ENCODE results near the gene TECTA.

The TECTA gene

GRCh38 chr11:121059605-121060004 lies 41.4 kb upstream of the TECTA start:
- no peak for DNase-seq (ENCODE audit: extremely low read depth, low read depth)
- TF ChIP-seq, protein P1, sequence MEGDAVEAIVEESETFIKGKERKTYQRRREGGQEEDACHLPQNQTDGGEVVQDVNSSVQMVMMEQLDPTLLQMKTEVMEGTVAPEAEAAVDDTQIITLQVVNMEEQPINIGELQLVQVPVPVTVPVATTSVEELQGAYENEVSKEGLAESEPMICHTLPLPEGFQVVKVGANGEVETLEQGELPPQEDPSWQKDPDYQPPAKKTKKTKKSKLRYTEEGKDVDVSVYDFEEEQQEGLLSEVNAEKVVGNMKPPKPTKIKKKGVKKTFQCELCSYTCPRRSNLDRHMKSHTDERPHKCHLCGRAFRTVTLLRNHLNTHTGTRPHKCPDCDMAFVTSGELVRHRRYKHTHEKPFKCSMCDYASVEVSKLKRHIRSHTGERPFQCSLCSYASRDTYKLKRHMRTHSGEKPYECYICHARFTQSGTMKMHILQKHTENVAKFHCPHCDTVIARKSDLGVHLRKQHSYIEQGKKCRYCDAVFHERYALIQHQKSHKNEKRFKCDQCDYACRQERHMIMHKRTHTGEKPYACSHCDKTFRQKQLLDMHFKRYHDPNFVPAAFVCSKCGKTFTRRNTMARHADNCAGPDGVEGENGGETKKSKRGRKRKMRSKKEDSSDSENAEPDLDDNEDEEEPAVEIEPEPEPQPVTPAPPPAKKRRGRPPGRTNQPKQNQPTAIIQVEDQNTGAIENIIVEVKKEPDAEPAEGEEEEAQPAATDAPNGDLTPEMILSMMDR (IDR thresholded peaks at IDR 0.05; ENCODE audit: low read depth, low read length): no peak

DNA sequence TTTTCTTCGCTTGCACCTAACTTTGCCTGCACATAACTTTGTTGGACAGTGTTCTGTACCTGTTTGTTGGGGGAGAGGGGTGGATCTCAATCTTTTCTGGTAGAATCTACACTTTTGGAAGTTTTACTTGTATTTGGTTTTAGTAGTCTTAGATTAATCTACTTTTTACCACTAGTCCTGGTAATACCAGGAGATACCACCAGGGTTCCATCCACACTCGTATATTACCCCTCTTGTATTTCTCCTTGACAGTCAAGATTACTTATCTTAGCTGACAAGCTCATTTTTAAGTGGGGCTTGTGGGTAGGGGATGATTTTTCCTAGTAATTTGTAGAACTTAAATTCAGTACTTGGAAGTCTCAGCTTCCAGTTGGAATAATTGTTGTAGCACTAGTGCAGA lies 37.3 kb upstream of the TECTA start:
- TF ChIP-seq, protein P1 (IDR thresholded peaks at IDR 0.05; ENCODE audit: low read depth, low read length): peak; percentile 14
- DNase-seq (ENCODE audit: extremely low read depth, low read depth): no peak

GRCh38 chr11:121066623-121067022 lies 34.4 kb upstream of the TECTA start:
- TF ChIP-seq, protein P1 (IDR thresholded peaks at IDR 0.05; ENCODE audit: low read depth, low read length): no peak
- no peak for DNase-seq (ENCODE audit: extremely low read depth, low read depth)

DNA sequence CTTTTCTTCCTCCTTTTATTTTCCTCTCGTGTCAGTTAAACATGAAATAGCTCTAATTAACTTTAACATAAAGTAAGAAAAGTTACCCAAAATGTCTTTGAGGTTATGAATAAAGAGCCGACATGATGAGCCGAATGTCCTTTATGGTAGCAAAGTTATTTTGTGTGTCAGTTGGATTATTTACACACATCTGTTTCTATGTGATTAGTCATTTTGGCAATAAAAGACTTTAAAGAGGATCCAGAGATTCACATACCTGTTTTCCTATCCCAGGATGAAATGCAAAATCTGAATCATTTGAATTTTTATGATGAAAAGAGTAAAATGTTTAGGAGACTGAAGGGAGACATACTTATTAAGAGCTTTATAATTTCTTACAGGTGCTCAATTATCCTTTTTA lies 34.0 kb upstream of the TECTA start:
- no peak for DNase-seq (ENCODE audit: extremely low read depth, low read depth)
- TF ChIP-seq, protein P1 (IDR thresholded peaks at IDR 0.05; ENCODE audit: low read depth, low read length): no peak

DNA sequence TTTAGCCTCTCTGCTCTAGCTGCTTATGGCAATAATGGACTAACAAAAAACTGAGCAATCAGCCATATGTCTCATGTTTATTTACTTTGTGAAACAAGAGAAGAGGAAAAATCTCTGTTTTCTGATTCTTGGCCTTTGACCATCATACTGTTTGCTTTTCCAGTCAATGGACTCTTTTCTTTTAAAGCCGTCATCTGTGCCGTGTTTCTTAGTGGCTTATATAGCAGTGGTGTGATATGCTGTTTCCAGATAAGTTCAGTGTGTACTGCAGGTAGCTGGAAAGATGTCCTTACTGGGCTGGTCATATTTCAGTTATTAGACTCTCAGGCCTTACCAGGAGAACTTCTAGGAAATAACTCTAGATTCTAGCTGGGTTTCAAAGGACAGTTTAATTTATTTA lies 33.6 kb upstream of the TECTA start:
- DNase-seq (ENCODE audit: extremely low read depth, low read depth): peak; percentile 7
- TF ChIP-seq, protein P1 (IDR thresholded peaks at IDR 0.05; ENCODE audit: low read depth, low read length): no peak

GRCh38 chr11:121067962-121068647 lies 32.9 kb upstream of the TECTA start:
- DNase-seq (ENCODE audit: extremely low read depth, low read depth): no peak
- TF ChIP-seq, protein P1 (IDR thresholded peaks at IDR 0.05; ENCODE audit: low read depth, low read length): no peak

DNA sequence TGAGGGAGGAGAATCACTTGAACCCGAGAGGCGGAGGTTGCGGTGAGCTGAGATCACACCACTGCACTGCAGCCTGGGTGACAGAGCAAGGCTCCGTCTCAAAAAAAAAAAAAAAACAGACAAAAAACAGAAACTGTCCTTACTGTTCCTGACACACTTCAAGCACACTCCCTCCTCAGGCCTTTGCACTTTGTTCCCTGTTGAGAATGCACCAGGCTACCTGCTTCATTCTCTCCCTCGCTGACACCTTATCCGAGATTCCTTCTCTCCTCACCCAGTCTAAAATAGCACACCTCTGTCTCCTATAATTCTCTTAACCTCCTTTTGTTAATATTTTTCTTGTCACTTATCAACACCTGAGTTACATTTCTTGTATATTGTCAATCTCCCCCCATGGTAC lies 32.3 kb upstream of the TECTA start:
- TF ChIP-seq, protein P1 (IDR thresholded peaks at IDR 0.05; ENCODE audit: low read depth, low read length): no peak
- no peak for DNase-seq (ENCODE audit: extremely low read depth, low read depth)

All from AG09319 (cell line).